ENCODE measurements around the gene CREB3.

GRCh38 chr9:35740243-35740642 is 7.8 kb downstream of the CREB3 start:
- no peak for TF ChIP-seq CTCF (IDR thresholded peaks at IDR 0.05; ENCODE audit: poor library complexity, severe bottlenecking)
- TF ChIP-seq EP300 (conservative IDR thresholded peaks at IDR 0.05; ENCODE audit: poor library complexity, severe bottlenecking) = no peak
- no peak for TF ChIP-seq RAD21 (conservative IDR thresholded peaks at IDR 0.05)
- no peak for TF ChIP-seq EZH2 (IDR thresholded peaks at IDR 0.05; ENCODE audit: borderline replicate concordance, insufficient read depth, low read length, poor library complexity, severe bottlenecking)

Measured in neural cell (in vitro differentiated cells).